HG03064 (cell line): ENCODE data around the gene SLC16A8.

Experiments
- ATAC-seq: cut with Tn5 transposase; IDR thresholded peaks from one replicate; pipeline ENCODE4 v1.9.1; 2021; ENCODE audit warnings: low read depth; ENCODE audit not compliant: unreplicated experiment

SLC16A8 gene

DNA sequence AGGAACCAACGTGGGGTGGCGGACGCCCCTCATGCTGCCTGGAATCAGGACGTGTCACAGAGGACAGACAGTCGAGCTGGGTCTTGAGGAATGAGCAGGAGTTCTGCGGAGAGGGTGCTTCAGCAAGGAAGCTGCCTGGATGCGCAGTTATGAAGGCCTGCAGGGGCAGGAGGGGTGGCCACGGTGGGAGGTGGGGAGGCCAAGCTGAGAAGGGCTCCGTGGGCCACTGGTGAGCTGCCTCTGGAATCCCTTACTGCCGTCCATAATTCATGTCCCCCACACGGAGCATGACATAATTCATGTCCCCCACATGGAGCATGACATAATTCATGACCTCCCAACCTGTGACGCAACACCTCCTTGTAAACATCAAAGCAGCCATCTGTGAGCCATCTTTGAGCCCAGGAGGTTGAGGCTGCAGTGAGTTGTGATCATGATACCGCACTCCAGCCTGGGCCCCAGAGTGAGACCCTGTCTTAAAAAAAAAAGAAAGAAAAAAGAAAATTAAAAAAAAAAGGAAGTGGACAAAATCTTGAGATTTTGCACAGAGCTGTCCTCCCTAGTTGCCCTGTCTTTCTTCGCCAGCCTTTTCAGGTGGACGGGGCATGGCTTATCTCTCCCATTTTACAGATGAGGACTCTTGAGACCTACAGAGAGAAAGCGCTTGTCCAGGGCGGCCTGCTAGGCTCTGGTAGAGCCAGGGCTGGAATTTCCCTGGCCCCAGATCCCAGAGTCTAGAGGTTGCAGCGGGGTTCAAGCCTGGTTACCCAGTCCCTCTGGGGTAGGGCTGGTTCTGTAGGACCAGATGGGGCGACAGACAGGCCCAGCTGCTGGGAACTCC is 51.1 kb downstream of the SLC16A8 start:
- ATAC-seq: no peak

DNA sequence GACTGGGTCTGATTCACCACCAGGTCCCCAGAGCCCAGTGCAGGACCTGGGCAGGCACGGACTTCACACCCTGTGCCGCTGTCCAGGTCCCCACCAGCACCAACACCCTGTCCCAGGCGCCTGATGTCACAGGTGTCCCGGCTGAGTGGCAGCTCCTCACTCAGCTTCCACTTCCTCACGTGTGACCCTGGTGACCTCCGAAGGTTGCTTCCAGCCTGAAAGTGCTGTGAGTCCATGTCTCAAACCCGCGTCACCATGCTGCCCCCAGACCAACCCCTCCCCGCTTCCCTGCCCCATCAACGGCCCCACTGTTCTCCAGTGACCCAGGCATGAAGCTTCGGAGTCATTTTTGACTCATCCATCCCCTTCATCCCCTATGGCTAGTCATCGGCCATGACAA is 52.5 kb downstream of the SLC16A8 start:
- no peak for ATAC-seq

DNA sequence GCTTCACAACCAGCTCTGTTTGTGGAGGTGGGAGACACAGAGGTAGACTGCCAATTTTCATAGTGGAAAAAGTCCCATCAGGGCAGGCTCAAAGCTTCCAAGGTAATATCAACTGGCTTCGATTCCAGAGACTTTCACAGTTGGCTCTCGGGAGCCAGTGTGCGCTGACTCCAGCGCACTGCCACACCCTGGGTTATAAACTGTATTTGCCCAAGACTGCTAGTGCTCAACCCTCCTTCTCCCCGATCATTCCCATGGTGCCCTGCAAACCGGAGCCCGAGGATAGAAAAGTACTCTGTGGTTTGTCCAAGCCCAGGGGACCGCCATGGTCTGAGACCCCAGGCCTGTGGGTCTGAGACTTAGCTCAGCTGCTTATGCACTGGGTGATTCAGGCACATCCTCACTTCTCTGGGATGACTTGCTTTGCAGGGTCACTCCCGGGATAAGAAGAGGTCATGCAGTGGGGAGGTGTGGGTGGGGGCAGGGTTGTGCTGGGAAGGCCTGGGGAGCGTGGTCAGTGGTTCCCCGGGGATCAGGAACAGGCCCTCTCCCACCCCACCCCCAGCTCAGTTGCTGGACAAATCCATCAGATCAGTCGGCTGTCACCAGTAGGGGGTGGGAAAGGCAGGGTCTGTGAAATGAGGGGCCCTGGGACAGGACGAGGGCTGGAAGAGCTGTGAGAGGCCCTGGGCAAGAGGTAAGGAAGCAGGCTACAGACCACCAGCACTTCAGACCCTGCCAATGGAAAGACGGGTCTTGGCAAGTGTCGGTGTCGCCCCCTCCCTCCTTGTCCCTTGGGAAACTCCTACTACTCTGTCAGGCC is 53.5 kb downstream of the SLC16A8 start:
- no peak for ATAC-seq

DNA sequence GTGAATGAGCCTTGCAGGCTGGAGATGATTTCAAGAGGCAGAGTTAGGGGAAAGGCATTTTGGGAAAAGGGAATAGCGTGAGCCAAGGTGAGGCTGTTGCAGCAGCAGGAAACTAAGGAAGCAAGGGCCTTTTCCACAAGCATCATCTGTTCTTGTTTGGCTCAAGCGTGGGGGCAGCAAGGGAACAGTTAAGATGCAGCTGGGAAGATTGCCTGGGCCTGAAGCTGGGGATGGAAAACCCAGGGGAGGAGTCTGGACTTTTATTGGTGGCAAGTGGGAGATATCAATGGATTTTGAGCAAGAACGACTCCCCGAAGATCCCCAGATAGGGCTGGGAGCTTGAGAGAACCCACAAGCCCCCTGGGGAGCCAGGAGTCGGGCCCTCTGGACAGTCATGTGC is 54.1 kb downstream of the SLC16A8 start:
- ATAC-seq: no peak

DNA sequence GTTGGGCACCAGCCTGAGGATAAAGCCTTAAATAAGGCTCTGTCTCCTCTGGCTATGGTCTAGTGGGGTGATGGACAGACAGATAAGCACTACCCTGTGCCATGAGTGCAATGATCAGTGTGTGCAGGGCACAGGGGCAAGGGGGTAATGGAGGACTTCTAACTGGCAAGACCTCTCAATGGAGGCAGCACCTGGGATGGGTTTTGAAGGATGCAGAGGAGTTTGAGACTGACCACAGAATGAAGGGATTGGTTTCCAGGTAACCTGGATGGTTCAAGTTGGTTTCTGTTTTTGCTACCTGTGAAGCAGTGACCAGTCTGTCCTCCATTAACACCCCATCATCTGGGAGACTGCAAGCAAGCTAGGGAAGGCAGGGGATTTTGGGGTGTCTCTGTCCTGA is 54.6 kb downstream of the SLC16A8 start:
- ATAC-seq: no peak

DNA sequence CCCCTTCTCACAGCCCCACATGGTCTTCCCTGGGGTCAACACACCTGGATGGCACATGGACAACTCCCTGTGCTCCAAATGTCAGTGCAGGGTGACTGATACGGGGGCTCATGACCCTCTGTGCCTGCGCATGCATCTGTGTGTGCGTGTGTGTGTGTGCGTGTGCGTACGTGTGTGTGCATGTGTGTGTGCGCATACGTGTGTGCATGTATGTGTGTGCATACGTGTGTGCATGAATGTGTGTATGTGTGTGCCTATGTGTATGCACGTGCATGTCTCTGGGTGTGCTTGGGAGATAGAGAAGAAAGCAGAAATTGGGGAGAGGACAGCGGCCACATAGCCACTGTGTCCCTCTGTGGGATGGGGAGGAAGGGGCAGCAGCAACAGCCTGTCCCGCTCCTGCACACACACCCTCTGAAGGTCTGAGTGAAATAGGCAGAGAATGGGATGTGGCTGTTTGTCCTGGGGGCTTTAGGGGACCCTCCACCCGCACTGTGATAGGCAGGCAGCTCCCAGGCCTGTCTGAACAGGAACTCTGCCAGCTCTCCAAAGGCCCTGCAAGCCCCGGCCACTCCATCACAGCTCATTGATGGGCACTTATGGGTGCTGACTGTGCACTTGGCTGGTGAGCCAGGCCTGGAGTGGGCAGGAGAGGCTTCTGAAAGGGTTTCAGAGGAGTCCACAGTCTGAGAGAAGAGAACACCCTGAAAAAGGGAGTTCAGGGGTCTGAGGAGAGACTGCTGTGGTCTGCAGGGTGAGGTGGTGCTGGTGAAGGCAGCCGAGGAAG is 55.4 kb downstream of the SLC16A8 start:
- no peak for ATAC-seq
